Measurements from ENCODE around the gene WIF1. TPM values are rescaled to one million over a fixed set of nuclear protein-coding genes. Genes with fewer than 3 reads are reported as not detected.

Gene WIF1
- total RNA-seq, 1 donor from 2014 or later: 0.22 TPM

- Mint-ChIP-seq H3K9me3 (ENCODE audit: low read depth) (peaks cover 3% of the 10 kb centered on the region), H3K36me3 (ENCODE audit: insufficient read depth) (no peaks in the 10 kb centered on the region)
These were observed 105.3 kb downstream of the WIF1 start for GRCh38 chr12:65015850-65016249.

GRCh38 chr12:65014504-65015271 is 106.4 kb downstream of the WIF1 start:
- Mint-ChIP-seq H3K36me3 (ENCODE audit: insufficient read depth) (no peaks in the 10 kb centered on the region), H3K4me3 (ENCODE audit: low read depth) (no peak overlapping the region), H3K4me1 (ENCODE audit: low read depth) (peaks cover 9% of the 10 kb centered on the region), H3K27me3 (peaks cover 5% of the 10 kb centered on the region), H3K9me3 (ENCODE audit: low read depth) (peaks cover 3% of the 10 kb centered on the region), H3K27ac (no peak overlapping the region)
- no peak for TF ChIP-seq CTCF (IDR thresholded peaks at IDR 0.05; ENCODE audit: unreplicated experiment)
- no peak for DNase-seq (ENCODE audit: low spot score, unreplicated experiment)

More at GRCh38 chr12:65015850-65016249, 105.3 kb downstream of the WIF1 start:
- peaks cover 5% of the 10 kb centered on the region for H3K27me3 Mint-ChIP-seq
- TF ChIP-seq CTCF (IDR thresholded peaks at IDR 0.05; ENCODE audit: unreplicated experiment): no peak
- no peak overlapping the region for H3K4me3 Mint-ChIP-seq (ENCODE audit: low read depth)
- no peak for DNase-seq (ENCODE audit: low spot score, unreplicated experiment)
- peaks cover 9% of the 10 kb centered on the region for H3K4me1 Mint-ChIP-seq (ENCODE audit: low read depth)
- no peak overlapping the region for H3K27ac Mint-ChIP-seq

DNA sequence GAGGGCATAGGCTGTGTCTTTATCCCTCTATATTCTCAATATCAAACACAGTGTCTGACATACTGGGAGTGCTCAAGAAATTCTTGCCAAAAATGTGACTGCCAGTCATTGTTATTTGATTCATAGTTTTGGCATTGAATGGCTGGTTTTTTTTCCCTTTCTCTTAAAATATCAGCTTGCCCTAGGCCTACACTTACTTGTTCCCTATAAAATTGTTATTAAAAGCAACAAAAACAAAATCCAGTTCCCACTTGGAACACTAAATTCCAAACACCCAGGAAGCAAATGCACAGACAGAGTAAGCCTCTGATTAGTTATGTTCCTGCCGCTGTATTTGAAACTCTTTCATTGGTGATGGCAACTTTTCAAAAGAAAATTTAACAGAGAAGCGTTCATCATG is 110.7 kb downstream of the WIF1 start:
- DNase-seq (ENCODE audit: low spot score, unreplicated experiment): no peak
- peaks cover 6% of the 10 kb centered on the region for H3K4me1 Mint-ChIP-seq (ENCODE audit: low read depth)
- H3K27me3 Mint-ChIP-seq: peaks cover 5% of the 10 kb centered on the region
- H3K27ac Mint-ChIP-seq: no peak overlapping the region
- H3K36me3 Mint-ChIP-seq (ENCODE audit: insufficient read depth): no peaks in the 10 kb centered on the region
- TF ChIP-seq CTCF (IDR thresholded peaks at IDR 0.05; ENCODE audit: unreplicated experiment): no peak
- H3K9me3 Mint-ChIP-seq (ENCODE audit: low read depth): peaks cover 3% of the 10 kb centered on the region
- H3K4me3 Mint-ChIP-seq (ENCODE audit: low read depth): no peak overlapping the region

GRCh38 chr12:65005716-65006115 is 115.4 kb downstream of the WIF1 start:
- Mint-ChIP-seq H3K4me3 (ENCODE audit: low read depth) (no peak overlapping the region), H3K27ac (no peak overlapping the region), H3K9me3 (ENCODE audit: low read depth) (peaks cover 7% of the 10 kb centered on the region), H3K36me3 (ENCODE audit: insufficient read depth) (no peaks in the 10 kb centered on the region), H3K27me3 (no peaks in the 10 kb centered on the region), H3K4me1 (ENCODE audit: low read depth) (peaks cover 13% of the 10 kb centered on the region)
- TF ChIP-seq CTCF (IDR thresholded peaks at IDR 0.05; ENCODE audit: unreplicated experiment): no peak
- DNase-seq (ENCODE audit: low spot score, unreplicated experiment): no peak

- H3K4me3 Mint-ChIP-seq (ENCODE audit: low read depth): no peak overlapping the region
- peaks cover 7% of the 10 kb centered on the region for H3K9me3 Mint-ChIP-seq (ENCODE audit: low read depth)
- H3K36me3 Mint-ChIP-seq (ENCODE audit: insufficient read depth): no peaks in the 10 kb centered on the region
- H3K27me3 Mint-ChIP-seq: no peaks in the 10 kb centered on the region
- H3K4me1 Mint-ChIP-seq (ENCODE audit: low read depth): peaks cover 27% of the 10 kb centered on the region
- H3K27ac Mint-ChIP-seq: no peak overlapping the region
- no peak for DNase-seq (ENCODE audit: low spot score, unreplicated experiment)
- TF ChIP-seq CTCF (IDR thresholded peaks at IDR 0.05; ENCODE audit: unreplicated experiment): no peak
These were observed 116.8 kb downstream of the WIF1 start for GRCh38 chr12:65004270-65004669.

Other genes starting within 250 kb of the WIF1 start
- 38.9 and 40.2 TPM in 2 replicates for gene LEMD3, start 48.3 kb upstream of the WIF1 start, total RNA-seq
- gene MSRB3, start 157.4 kb upstream of the WIF1 start, total RNA-seq: 1.1 and 1.5 TPM in 2 replicates

All from progenitor cell of endocrine pancreas (in vitro differentiated cells).